OCI-LY1 (cell line): ENCODE data around the gene MTMR3.

ENCODE experiments used
- H2AFZ ChIP-seq: fragments of 200-600 bp; sonication (generic), shearing (Covaris generic); 2 replicates; pipeline ENCODE4 v1.6.0; 2014; ENCODE audit warnings: antibody characterized with exemption, mild to moderate bottlenecking, low read length
- H3F3A ChIP-seq: fragments of 200-600 bp; sonication (generic), shearing (Covaris generic); 2 replicates; pipeline ENCODE4 v1.6.0; 2014; ENCODE audit warnings: mild to moderate bottlenecking, antibody characterized with exemption, low read length, moderate library complexity; ENCODE audit not compliant: insufficient read depth
- H3K27ac ChIP-seq: fragments of 200-600 bp; sonication (generic); 2 replicates; pipeline ENCODE4 v1.5.1; 2014; ENCODE audit warnings: low read length, mixed run types, mild to moderate bottlenecking, low read depth; ENCODE audit not compliant: poor library complexity, severe bottlenecking
- H3K27me3 ChIP-seq: fragments of 200-600 bp; sonication (generic); 2 replicates; pipeline ENCODE4 v1.6.0; 2014; ENCODE audit warnings: antibody characterized with exemption, mild to moderate bottlenecking, low read length, moderate library complexity; ENCODE audit not compliant: insufficient read depth
- H3K36me3 ChIP-seq: fragments of 200-600 bp; sonication (generic); 2 replicates; pipeline ENCODE4 v1.6.1; 2014; ENCODE audit warnings: mild to moderate bottlenecking, antibody characterized with exemption, low read length, moderate library complexity, mixed read lengths; ENCODE audit not compliant: insufficient read depth
- H3K4me1 ChIP-seq: fragments of 200-600 bp; sonication (generic); 2 replicates; pipeline ENCODE4 v1.5.1; 2014; ENCODE audit warnings: mild to moderate bottlenecking, low read length, moderate library complexity; ENCODE audit not compliant: insufficient read depth, severe bottlenecking
- H3K4me2 ChIP-seq: fragments of 200-600 bp; sonication (generic), shearing (Covaris generic); 2 replicates; pipeline ENCODE4 v1.6.1; 2014; ENCODE audit warnings: low read length
- H3K4me3 ChIP-seq: fragments of 200-600 bp; sonication (generic); 2 replicates; pipeline ENCODE4 v1.5.1; 2014; ENCODE audit warnings: low read length, low read depth, mild to moderate bottlenecking, mixed read lengths; ENCODE audit not compliant: poor library complexity, severe bottlenecking
- H3K79me2 ChIP-seq: fragments of 200-600 bp; shearing (Covaris generic); 2 replicates; pipeline ENCODE4 v1.6.1; 2016; ENCODE audit warnings: mixed run types, low read length, mixed read lengths; ENCODE audit not compliant: insufficient read depth
- H3K9ac ChIP-seq: fragments of 200-600 bp; sonication (generic), shearing (Covaris generic); 2 replicates; pipeline ENCODE4 v1.6.1; 2014; ENCODE audit warnings: mild to moderate bottlenecking, low read length, mixed read lengths
- H3K9me2 ChIP-seq: fragments of 200-600 bp; sonication (generic), shearing (Covaris generic); 2 replicates; pipeline ENCODE4 v1.6.1; 2014; ENCODE audit warnings: low read depth, mild to moderate bottlenecking, low read length, mixed read lengths
- H3K9me3 ChIP-seq: fragments of 200-600 bp; shearing (Covaris generic); 2 replicates; pipeline ENCODE4 v1.6.1; 2014; ENCODE audit warnings: low read length, mixed read lengths
- H4K20me1 ChIP-seq: fragments of 200-600 bp; sonication (generic), shearing (Covaris generic); 2 replicates; pipeline ENCODE4 v1.6.0; 2016; ENCODE audit warnings: mild to moderate bottlenecking, low read length; ENCODE audit not compliant: insufficient read depth
- EZH2 ChIP-seq: fragments of 200-600 bp; sonication (generic), shearing (Covaris generic); IDR thresholded peaks from 2 replicates; pipeline ENCODE4 v1.8.0; 2017; ENCODE audit warnings: borderline replicate concordance, mixed run types, mild to moderate bottlenecking, antibody characterized with exemption, low read length, moderate library complexity, mixed read lengths
- TF ChIP-seq, protein P1 (sequence below): fragments of 200-600 bp; sonication (generic), shearing (Covaris generic); IDR thresholded peaks from 2 replicates; pipeline ENCODE4 v1.5.1; 2017; ENCODE audit warnings: mild to moderate bottlenecking, antibody characterized with exemption, low read length, moderate library complexity, mixed read lengths

Gene MTMR3

DNA sequence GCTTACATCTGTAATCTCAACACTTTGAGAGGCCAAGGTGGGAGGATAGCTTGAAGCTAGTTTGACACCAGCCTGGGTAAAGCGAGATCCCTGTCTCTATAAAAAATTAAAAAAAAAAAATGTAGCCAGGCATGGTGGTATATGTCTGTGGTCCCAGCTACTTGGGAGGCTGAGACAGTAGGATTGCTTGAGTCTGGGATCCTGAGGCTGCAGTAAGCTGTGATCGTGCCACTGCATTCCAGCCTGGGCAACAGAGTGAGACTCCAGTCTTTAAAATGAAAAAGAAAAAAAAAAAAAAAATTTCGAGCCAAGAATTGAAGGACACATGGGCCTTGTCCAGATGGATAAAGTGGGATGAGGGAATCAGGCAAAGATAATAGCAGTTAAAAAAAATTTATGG is 62.5 kb downstream of the MTMR3 start:
- Histone ChIP-seq H3K4me2 (no peak overlapping the region), H3K9me3 (no peaks in the 10 kb centered on the region), H4K20me1 (no peaks in the 10 kb centered on the region), H3K27ac (no peak overlapping the region), H3K4me3 (no peak overlapping the region), H3K4me1 (no peaks in the 10 kb centered on the region), H3K9me2 (no peaks in the 10 kb centered on the region), H3K9ac (no peak overlapping the region), H3F3A (no peaks in the 10 kb centered on the region), H3K36me3 (no peaks in the 10 kb centered on the region), H3K27me3 (no peaks in the 10 kb centered on the region), H3K79me2 (no peaks in the 10 kb centered on the region), H2AFZ (no peak overlapping the region)
- no peak for TF ChIP-seq EZH2
- TF ChIP-seq, protein P1, sequence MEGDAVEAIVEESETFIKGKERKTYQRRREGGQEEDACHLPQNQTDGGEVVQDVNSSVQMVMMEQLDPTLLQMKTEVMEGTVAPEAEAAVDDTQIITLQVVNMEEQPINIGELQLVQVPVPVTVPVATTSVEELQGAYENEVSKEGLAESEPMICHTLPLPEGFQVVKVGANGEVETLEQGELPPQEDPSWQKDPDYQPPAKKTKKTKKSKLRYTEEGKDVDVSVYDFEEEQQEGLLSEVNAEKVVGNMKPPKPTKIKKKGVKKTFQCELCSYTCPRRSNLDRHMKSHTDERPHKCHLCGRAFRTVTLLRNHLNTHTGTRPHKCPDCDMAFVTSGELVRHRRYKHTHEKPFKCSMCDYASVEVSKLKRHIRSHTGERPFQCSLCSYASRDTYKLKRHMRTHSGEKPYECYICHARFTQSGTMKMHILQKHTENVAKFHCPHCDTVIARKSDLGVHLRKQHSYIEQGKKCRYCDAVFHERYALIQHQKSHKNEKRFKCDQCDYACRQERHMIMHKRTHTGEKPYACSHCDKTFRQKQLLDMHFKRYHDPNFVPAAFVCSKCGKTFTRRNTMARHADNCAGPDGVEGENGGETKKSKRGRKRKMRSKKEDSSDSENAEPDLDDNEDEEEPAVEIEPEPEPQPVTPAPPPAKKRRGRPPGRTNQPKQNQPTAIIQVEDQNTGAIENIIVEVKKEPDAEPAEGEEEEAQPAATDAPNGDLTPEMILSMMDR = no peak

DNA sequence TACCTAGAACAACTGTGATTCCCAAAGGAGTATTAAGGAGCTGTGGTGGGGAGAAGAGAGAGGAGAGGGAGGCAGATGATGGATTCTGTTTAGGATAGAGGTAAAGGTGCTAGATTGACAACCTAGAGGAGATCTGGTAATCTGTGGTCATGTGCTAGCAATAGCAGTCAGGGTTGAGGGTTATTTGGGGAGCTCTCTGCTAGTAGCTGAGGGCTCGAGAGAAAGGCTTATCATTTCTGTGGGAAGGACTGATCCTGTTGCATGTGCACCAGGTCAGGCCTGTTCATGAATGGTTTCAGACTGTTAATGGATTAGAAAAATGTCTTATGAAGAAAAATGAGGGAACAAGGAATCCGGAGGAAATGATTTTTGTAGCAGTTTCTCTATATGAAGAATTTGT is 63.2 kb downstream of the MTMR3 start:
- Histone ChIP-seq H3F3A (no peaks in the 10 kb centered on the region), H3K27ac (no peak overlapping the region), H2AFZ (no peak overlapping the region), H3K9me3 (no peaks in the 10 kb centered on the region), H3K4me1 (no peaks in the 10 kb centered on the region), H3K36me3 (no peaks in the 10 kb centered on the region), H3K27me3 (no peaks in the 10 kb centered on the region), H3K9me2 (no peaks in the 10 kb centered on the region), H3K79me2 (no peaks in the 10 kb centered on the region), H3K4me3 (no peak overlapping the region), H3K4me2 (no peak overlapping the region), H3K9ac (no peak overlapping the region), H4K20me1 (no peaks in the 10 kb centered on the region)
- TF ChIP-seq, protein P1 = no peak
- TF ChIP-seq EZH2 = no peak

DNA sequence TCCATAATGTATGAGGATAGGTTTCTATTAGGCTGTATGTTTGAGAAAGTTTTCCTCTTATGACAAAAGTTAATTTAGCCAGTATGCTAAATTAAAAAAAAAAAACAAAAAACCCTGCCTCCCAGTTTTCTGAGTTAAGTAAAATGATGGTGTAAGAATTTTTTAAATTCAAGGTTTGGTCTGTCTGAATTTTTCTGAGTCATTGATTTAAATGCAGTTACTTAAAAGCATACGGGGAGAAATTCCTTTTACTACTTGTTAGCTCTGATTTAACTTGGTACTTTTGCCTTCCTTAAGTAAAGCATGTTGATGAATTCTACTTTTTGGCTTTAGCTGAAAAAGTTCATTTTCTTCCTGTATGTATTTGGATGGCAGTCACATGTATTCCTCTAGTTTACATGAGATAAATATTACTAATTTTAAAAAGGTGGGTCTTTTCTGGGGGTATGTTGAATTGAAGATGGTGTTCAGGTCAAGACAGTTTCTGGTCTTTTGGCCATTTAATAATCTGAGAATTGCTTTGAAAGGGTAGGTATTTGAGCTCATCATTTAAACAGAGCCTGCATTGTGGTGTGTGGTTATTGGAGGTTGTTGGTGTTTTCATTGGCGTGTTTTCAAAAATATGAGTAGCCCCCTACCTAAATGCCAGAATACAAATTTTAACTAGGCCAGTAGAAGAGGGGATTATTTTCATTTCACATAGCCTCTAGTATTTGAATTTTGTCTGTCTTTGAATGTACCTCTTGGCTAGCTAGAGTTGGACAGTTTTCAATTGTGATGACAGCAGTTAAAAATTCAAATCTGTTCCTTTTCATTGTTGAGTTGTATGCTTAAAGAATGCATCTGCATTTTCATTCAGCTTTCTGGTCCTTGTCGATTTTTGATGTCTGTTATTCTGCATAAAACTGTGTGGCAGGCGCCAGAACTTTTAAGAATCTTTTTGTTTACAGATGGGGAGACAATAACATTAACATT is 64.7 kb downstream of the MTMR3 start:
- TF ChIP-seq EZH2 = no peak
- TF ChIP-seq, protein P1 = no peak
- Histone ChIP-seq H3F3A (no peaks in the 10 kb centered on the region), H3K9ac (no peak overlapping the region), H3K36me3 (no peaks in the 10 kb centered on the region), H3K4me2 (no peak overlapping the region), H2AFZ (no peak overlapping the region), H3K4me1 (no peaks in the 10 kb centered on the region), H3K9me3 (no peaks in the 10 kb centered on the region), H3K4me3 (no peak overlapping the region), H4K20me1 (no peaks in the 10 kb centered on the region), H3K27ac (no peak overlapping the region), H3K79me2 (peaks cover 1% of the 10 kb centered on the region; the same call in 1 of the 2 replicates), H3K27me3 (no peaks in the 10 kb centered on the region), H3K9me2 (no peaks in the 10 kb centered on the region)
